CD4-positive, alpha-beta memory T cell (primary cell): ENCODE data around the gene TRAPPC3L. TPM values are rescaled to one million over a fixed set of nuclear protein-coding genes. Genes with fewer than 3 reads are reported as not detected.

Experiments
- CTCF ChIA-PET: fragments of 350-600 bp; sonication (Branson Sonifier 250); formaldehyde crosslinking; loops from one replicate; lab custom pipeline; 2021; ENCODE audit warnings: inconsistent platforms; ENCODE audit not compliant: partially characterized antibody; lab: Charles Lee
- POLR2A ChIA-PET: fragments of 350-600 bp; sonication (Branson Sonifier 250); formaldehyde crosslinking; loops from one replicate; lab custom pipeline; 2021; ENCODE audit not compliant: partially characterized antibody; lab: Charles Lee
- DNase-seq, 5 donors: peaks; one replicate each; pipeline versions ENCODE4 v3.0.0 to v3.0.0-alpha.2; 2020 to 2022; ENCODE audit warnings: mixed read lengths in 1 of 5
- H3K27ac ChIP-seq: one replicate; pipeline ENCODE4 v1.7.0; 2013; ENCODE audit warnings: low read depth, low read length
- H3K27me3 ChIP-seq: 2 replicates; pipeline ENCODE4 v1.7.0; 2013; ENCODE audit warnings: mild to moderate bottlenecking, low read length, moderate library complexity; ENCODE audit not compliant: insufficient read depth
- H3K36me3 ChIP-seq: 2 replicates; pipeline ENCODE4 v1.7.0; 2013; ENCODE audit warnings: mild to moderate bottlenecking, low read length, moderate library complexity; ENCODE audit not compliant: insufficient read depth
- H3K4me1 ChIP-seq: 2 replicates; pipeline ENCODE4 v1.7.0; 2013; ENCODE audit warnings: mild to moderate bottlenecking, low read length, moderate library complexity; ENCODE audit not compliant: insufficient read depth
- H3K4me3 ChIP-seq, 2 donors: one replicate each; pipeline ENCODE4 v1.7.0; 2013; ENCODE audit warnings: low read length in 2 of 2, mild to moderate bottlenecking in 1 of 2
- H3K9me3 ChIP-seq, 2 donors: one replicate each; pipeline ENCODE4 v1.7.0; 2013; ENCODE audit warnings: low read length in 2 of 2, control low read depth in 1 of 2; ENCODE audit not compliant: control insufficient read depth in 1 of 2
- H3K27ac Mint-ChIP-seq, 7 donors: one replicate each; pipeline ENCODE4 v1.8.0; 2020 to 2021; ENCODE audit warnings: mixed read lengths in 7 of 7, mild to moderate bottlenecking in 6 of 7, inconsistent platforms in 3 of 7, moderate library complexity in 3 of 7
- H3K27me3 Mint-ChIP-seq, 2 donors: one replicate each; pipeline ENCODE4 v1.8.0; 2020 to 2021; ENCODE audit warnings: mixed read lengths in 2 of 2
- H3K36me3 Mint-ChIP-seq, 2 donors: one replicate each; pipeline ENCODE4 v1.8.0; 2020 to 2021; ENCODE audit warnings: mixed read lengths in 2 of 2, inconsistent platforms in 1 of 2, mild to moderate bottlenecking in 1 of 2
- H3K4me1 Mint-ChIP-seq, 4 donors: one replicate each; pipeline ENCODE4 v1.8.0; 2020 to 2021; ENCODE audit warnings: mixed read lengths in 4 of 4, mild to moderate bottlenecking in 1 of 4
- H3K4me3 Mint-ChIP-seq, 8 donors: one replicate each; pipeline ENCODE4 v1.8.0; 2020 to 2021; ENCODE audit warnings: mixed read lengths in 8 of 8, mild to moderate bottlenecking in 7 of 8, moderate library complexity in 6 of 8, inconsistent platforms in 3 of 8
- H3K9me3 Mint-ChIP-seq, 8 donors: one replicate each; pipeline ENCODE4 v1.8.0; 2020 to 2021; ENCODE audit warnings: mixed read lengths in 8 of 8, mild to moderate bottlenecking in 5 of 8, inconsistent platforms in 3 of 8, moderate library complexity in 1 of 8
- intact Hi-C: fragments of 100-400 bp; cut with micrococcal nuclease; formaldehyde crosslinking; loops from one replicate; pipeline ENCODE4 v1.15.1; 2023
- polyA plus RNA-seq, 2 donors: library from polyadenylated mRNA; unstranded; fragments of 300-500 nt; fragmentation: Illumina TruSeq; gene quantifications; one replicate each; pipeline ENCODE4 v1.2.3, GENCODE V29; 2021
- total RNA-seq, 2 experiments: library from RNA; stranded (reverse); gene quantifications; one replicate each; pipeline ENCODE4 v1.2.3, GENCODE V29; 2021

Gene TRAPPC3L
- total and polyA plus RNA-seq, 4 experiments from 2014 or later: not detected

- H3K4me3 Mint-ChIP-seq: no peak overlapping the region
- intact Hi-C loops: no loop called here
Observed at GRCh38 chr6:116547358-116547757, 1.9 kb upstream of the TRAPPC3L start.

DNA sequence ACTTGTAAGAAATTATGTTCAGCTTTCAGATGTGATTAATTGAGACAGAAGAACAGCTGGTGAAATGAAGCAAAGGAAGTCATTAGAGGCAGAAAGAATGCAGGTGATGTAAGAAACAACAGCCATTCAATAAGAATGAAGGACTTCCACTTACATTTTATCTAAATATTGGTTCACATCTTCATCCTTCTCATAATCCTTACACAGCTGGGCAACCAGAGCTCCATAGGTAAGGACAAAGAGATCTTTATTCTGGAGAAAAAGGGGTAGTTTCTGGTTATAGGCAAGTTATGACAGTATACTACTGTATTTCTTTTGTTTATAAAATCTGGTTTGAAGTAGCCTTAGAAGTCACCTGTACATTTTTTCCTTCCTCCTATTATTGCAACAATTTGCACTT lies 2.3 kb downstream of the TRAPPC3L start:
- intact Hi-C loops: no loop called here
- Histone ChIP-seq H3K36me3 (no peaks in the 10 kb centered on the region), H3K4me1 (no peaks in the 10 kb centered on the region), H3K9me3 (no peaks in the 10 kb centered on the region), H3K27me3 (no peaks in the 10 kb centered on the region), H3K27ac (no peak overlapping the region), H3K4me3 (no peak overlapping the region)
- Mint-ChIP-seq H3K27me3 (peaks cover 19 to 22% of the 10 kb centered on the region in 2 donors), H3K36me3 (no peaks in the 10 kb centered on the region), H3K27ac (no peak overlapping the region), H3K4me3 (no peak overlapping the region), H3K9me3 (no peaks in the 10 kb centered on the region), H3K4me1 (no peaks in the 10 kb centered on the region)
- ChIA-PET CTCF (interaction anchor here (2.3 to 3.2 kb wide), 3 partner anchors 10 to 20 kb away, joined by 7 to 26 read pairs (median 12); no protein-coding TSS in a partner anchor), POLR2A (interaction anchor here (1.5 kb wide), 1 partner anchor 28 kb away, joined by 5 read pairs; the partner anchor contains the start of gene RWDD1)
- no peak for DNase-seq

More at GRCh38 chr6:116547358-116547757, 1.9 kb upstream of the TRAPPC3L start:
- POLR2A ChIA-PET: no interaction called here
- CTCF ChIA-PET: interaction anchor here (1.8 kb wide), 1 partner anchor 12 kb away, joined by 4 read pairs; no protein-coding TSS in a partner anchor
- no peak for DNase-seq
- no peak overlapping the region for H3K27ac ChIP-seq
- Mint-ChIP-seq H3K27ac (no peak overlapping the region), H3K36me3 (no peaks in the 10 kb centered on the region), H3K9me3 (no peaks in the 10 kb centered on the region), H3K27me3 (peaks cover 12 to 22% of the 10 kb centered on the region in 2 donors), H3K4me1 (no peaks in the 10 kb centered on the region)
- no peak overlapping the region for H3K4me3 ChIP-seq
- no peaks in the 10 kb centered on the region for H3K36me3 ChIP-seq
- no peaks in the 10 kb centered on the region for H3K9me3 ChIP-seq
- H3K27me3 ChIP-seq: no peaks in the 10 kb centered on the region
- no peaks in the 10 kb centered on the region for H3K4me1 ChIP-seq

- Mint-ChIP-seq H3K27me3 (peaks cover 19 to 22% of the 10 kb centered on the region in 2 donors), H3K4me3 (no peak overlapping the region), H3K9me3 (no peaks in the 10 kb centered on the region), H3K36me3 (no peaks in the 10 kb centered on the region), H3K27ac (no peak overlapping the region), H3K4me1 (no peaks in the 10 kb centered on the region)
- no peak overlapping the region for H3K27ac ChIP-seq
- no peaks in the 10 kb centered on the region for H3K9me3 ChIP-seq
- ChIA-PET CTCF (interaction anchor here (0.9 to 3.2 kb wide), 6 partner anchors 9 to 274 kb away, joined by 4 to 26 read pairs (median 8); partner anchors contain the start of gene RWDD1), POLR2A (no interaction called here)
- intact Hi-C loops: no loop called here
- no peaks in the 10 kb centered on the region for H3K4me1 ChIP-seq
- H3K27me3 ChIP-seq: no peaks in the 10 kb centered on the region
- no peak overlapping the region for H3K4me3 ChIP-seq
- H3K36me3 ChIP-seq: no peaks in the 10 kb centered on the region
- no peak for DNase-seq
Observed at GRCh38 chr6:116542426-116542825, 3.1 kb downstream of the TRAPPC3L start.

DNA sequence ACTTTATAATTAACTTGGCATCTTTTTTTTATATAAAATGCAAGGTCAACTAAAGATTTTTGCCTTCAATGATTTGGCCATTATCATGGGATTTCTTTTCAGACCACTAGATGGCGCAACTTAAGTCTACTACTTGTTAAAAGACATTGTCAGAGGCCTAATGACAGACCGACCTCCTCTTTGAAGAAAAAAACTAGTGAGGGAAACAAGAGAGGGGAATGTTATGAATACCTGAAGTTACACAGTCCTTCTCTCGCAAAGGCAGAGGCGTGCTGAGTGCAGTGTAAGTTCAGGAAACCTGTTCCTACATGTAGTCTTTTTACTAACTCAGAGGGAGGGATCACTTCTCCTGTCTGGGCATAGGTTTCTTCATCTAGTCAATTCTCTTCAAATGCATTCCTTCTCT lies 9.3 kb downstream of the TRAPPC3L start:
- no peaks in the 10 kb centered on the region for H3K9me3 Mint-ChIP-seq
- POLR2A ChIA-PET: no interaction called here
- peak in 4 of 5 donors; percentile 52 to 58 (median 54) for DNase-seq
- Histone ChIP-seq H3K36me3 (no peaks in the 10 kb centered on the region), H3K4me3 (no peak overlapping the region), H3K27me3 (no peaks in the 10 kb centered on the region), H3K27ac (no peak overlapping the region), H3K9me3 (no peaks in the 10 kb centered on the region), H3K4me1 (no peaks in the 10 kb centered on the region)
- peaks cover 0 to 4% (median under 1%) of the 10 kb centered on the region in 4 donors for H3K4me1 Mint-ChIP-seq
- H3K36me3 Mint-ChIP-seq: no peaks in the 10 kb centered on the region
- H3K27ac Mint-ChIP-seq: no peak overlapping the region
- H3K27me3 Mint-ChIP-seq: peaks cover 16 to 17% of the 10 kb centered on the region in 2 donors
- intact Hi-C loops: loop anchor here (1.0 to 10.0 kb wide), 3 partner anchors 25 to 171 kb away; no protein-coding TSS in a partner anchor
- CTCF ChIA-PET: interaction anchor here (1.5 to 4.5 kb wide), 6 partner anchors 10 to 247 kb away, joined by 4 to 121 read pairs (median 22); partner anchors contain the start of gene CALHM5
- no peak overlapping the region for H3K4me3 Mint-ChIP-seq

DNA sequence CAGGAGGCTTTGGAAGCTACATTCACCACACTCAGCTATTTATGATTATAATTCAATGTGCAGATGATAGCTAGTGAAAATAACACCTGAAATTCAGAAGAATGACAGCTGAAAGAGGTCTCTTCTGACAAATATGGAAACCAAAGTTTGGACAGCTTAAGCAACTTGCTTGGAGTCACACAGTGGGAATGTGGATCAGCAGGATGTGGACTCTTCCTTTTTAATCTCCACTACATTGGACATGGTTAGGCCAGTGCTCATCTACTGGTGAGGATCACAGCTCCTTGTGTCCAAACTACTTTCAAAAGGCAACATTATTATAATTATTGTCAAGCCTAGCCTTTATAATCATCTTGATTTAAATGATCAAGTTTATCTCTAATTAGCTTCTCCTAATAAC lies 10.4 kb downstream of the TRAPPC3L start:
- Histone ChIP-seq H3K4me3 (no peak overlapping the region), H3K4me1 (no peaks in the 10 kb centered on the region), H3K9me3 (no peaks in the 10 kb centered on the region), H3K27me3 (no peaks in the 10 kb centered on the region), H3K36me3 (no peaks in the 10 kb centered on the region), H3K27ac (no peak overlapping the region)
- no peak overlapping the region for H3K4me3 Mint-ChIP-seq
- ChIA-PET POLR2A (no interaction called here), CTCF (interaction anchor here (0.6 to 4.5 kb wide), 34 partner anchors 8 to 431 kb away, joined by 3 to 121 read pairs (median 5); partner anchors contain the start of genes CALHM4, CALHM5, RSPH4A and RWDD1)
- no peaks in the 10 kb centered on the region for H3K9me3 Mint-ChIP-seq
- peaks cover 11 to 15% of the 10 kb centered on the region in 2 donors for H3K27me3 Mint-ChIP-seq
- no peaks in the 10 kb centered on the region for H3K36me3 Mint-ChIP-seq
- no peak for DNase-seq
- intact Hi-C loops: loop anchor here (10.0 kb wide), 1 partner anchor 170 kb away; no protein-coding TSS in a partner anchor
- no peak overlapping the region for H3K27ac Mint-ChIP-seq
- peaks cover 0 to 4% (median under 1%) of the 10 kb centered on the region in 4 donors for H3K4me1 Mint-ChIP-seq

- no peak overlapping the region for H3K4me3 ChIP-seq
- H3K36me3 Mint-ChIP-seq: no peaks in the 10 kb centered on the region
- CTCF ChIA-PET: interaction anchor here (0.9 to 4.5 kb wide), 26 partner anchors 9 to 316 kb away, joined by 3 to 121 read pairs (median 6); partner anchors contain the start of genes CALHM4, CALHM5, RWDD1 and TRAPPC3L
- DNase-seq: no peak
- intact Hi-C loops: loop anchor here (2.0 to 10.0 kb wide), 2 partner anchors 169 to 317 kb away; no protein-coding TSS in a partner anchor
- H3K4me1 ChIP-seq: no peaks in the 10 kb centered on the region
- H3K27me3 ChIP-seq: no peaks in the 10 kb centered on the region
- H3K27me3 Mint-ChIP-seq: peaks cover 14 to 17% of the 10 kb centered on the region in 2 donors
- no peak overlapping the region for H3K27ac Mint-ChIP-seq
- peaks cover 0 to 4% (median under 1%) of the 10 kb centered on the region in 4 donors for H3K4me1 Mint-ChIP-seq
- H3K9me3 ChIP-seq: no peaks in the 10 kb centered on the region
- no peak overlapping the region for H3K4me3 Mint-ChIP-seq
- POLR2A ChIA-PET: no interaction called here
- H3K27ac ChIP-seq: no peak overlapping the region
- no peaks in the 10 kb centered on the region for H3K9me3 Mint-ChIP-seq
- H3K36me3 ChIP-seq: no peaks in the 10 kb centered on the region
Observed at GRCh38 chr6:116533233-116533957, 12.1 kb downstream of the TRAPPC3L start.
